Activated CD4-positive, alpha-beta T cell treated with anti-CD3 and anti-CD28 coated beads for 36 hours (primary cell): Measurements from ENCODE around the gene GHRH. TPM values are rescaled to one million over a fixed set of nuclear protein-coding genes. Genes with fewer than 3 reads are reported as not detected.

Source experiments
- ATAC-seq: fragments of 200-7000 bp; cut with Tn5 transposase; one replicate; pipeline ENCODE4 v1.10.0; 2021; ENCODE audit warnings: mild to moderate bottlenecking, moderate library complexity
- CTCF ChIA-PET: fragments of 350-600 bp; sonication (Branson Sonifier 250); formaldehyde crosslinking; loops from one replicate; lab custom pipeline; 2021; ENCODE audit warnings: antibody characterized with exemption; lab: Charles Lee
- POLR2A ChIA-PET: fragments of 350-600 bp; sonication (Branson Sonifier 250); formaldehyde crosslinking; loops from one replicate; lab custom pipeline; 2021; ENCODE audit warnings: antibody characterized with exemption, inconsistent platforms; lab: Charles Lee
- DNase-seq: peaks from one replicate; pipeline ENCODE4 v3.0.0-alpha.2; 2020
- H3K27ac Mint-ChIP-seq: one replicate; pipeline ENCODE4 v1.8.0; 2021; ENCODE audit warnings: mixed read lengths
- H3K27me3 Mint-ChIP-seq: one replicate; pipeline ENCODE4 v1.8.0; 2021; ENCODE audit warnings: mixed read lengths
- H3K36me3 Mint-ChIP-seq: one replicate; pipeline ENCODE4 v1.8.0; 2021; ENCODE audit warnings: low read depth, mixed read lengths
- H3K4me1 Mint-ChIP-seq: one replicate; pipeline ENCODE4 v1.8.0; 2021; ENCODE audit warnings: mixed read lengths
- H3K4me3 Mint-ChIP-seq: one replicate; pipeline ENCODE4 v1.8.0; 2021; ENCODE audit warnings: mild to moderate bottlenecking, moderate library complexity, mixed read lengths
- H3K9me3 Mint-ChIP-seq: one replicate; pipeline ENCODE4 v1.8.0; 2021; ENCODE audit warnings: low read depth, mixed read lengths
- intact Hi-C, 2 experiments: fragments of 100-400 bp; cut with DNase I in 1 of 2; cut with micrococcal nuclease in 1 of 2; formaldehyde crosslinking; loops; one replicate each; pipeline versions ENCODE4 v1.14.2 to v1.15.1; 2022 to 2024; cut with DNase I, micrococcal nuclease
- total RNA-seq, 2 experiments: library from RNA; stranded (reverse); gene quantifications; one replicate each; pipeline ENCODE4 v1.2.3, GENCODE V29; 2021

The GHRH gene
- total RNA-seq, 2 experiments from 2014 or later = not detected

DNA sequence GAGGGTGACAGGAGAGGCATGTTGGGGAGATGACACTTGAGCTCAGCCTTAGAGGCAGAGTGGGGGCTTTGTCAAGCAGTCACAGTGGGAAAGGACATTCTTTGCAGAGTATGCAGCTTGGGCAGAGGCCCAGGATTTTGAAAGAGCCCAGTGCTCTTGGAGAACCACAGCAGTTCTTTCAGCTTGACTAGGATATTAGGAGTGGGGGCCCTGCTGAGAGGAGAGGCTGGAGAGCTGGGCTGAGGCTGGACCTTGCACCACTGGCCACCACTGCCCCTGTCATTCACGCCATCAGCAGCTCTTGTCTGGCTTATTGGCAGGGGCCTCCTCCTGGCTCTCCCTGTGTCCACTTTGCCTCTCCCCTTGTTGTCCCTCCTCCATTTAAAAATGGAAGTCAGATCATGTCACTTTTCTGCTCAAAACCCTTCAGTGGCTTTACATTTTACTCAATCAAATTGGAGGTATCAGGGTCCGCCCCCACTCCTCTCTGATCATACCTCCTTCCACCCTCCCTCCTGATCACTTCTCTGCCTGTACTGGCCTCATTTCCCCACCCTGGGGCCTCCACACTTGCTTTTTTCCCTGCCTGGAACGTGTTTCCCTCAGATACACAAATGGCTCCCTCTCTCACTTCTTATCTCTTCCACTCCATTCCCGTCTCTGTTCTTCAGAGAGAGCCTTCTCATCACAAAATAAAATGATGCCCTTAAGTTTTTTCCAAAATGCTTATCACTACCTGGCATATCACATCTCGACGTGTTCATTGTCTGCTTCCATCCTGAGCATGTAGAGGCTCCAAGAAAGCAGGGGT lies 38.3 kb upstream of the GHRH start:
- intact Hi-C loops = no loop called here
- peaks cover 30% of the 10 kb centered on the region for H3K36me3 Mint-ChIP-seq
- no peak for ATAC-seq
- ChIA-PET POLR2A (no interaction called here), CTCF (no interaction called here)
- peaks cover 22% of the 10 kb centered on the region for H3K4me1 Mint-ChIP-seq
- H3K27ac Mint-ChIP-seq = no peak overlapping the region
- H3K9me3 Mint-ChIP-seq = no peaks in the 10 kb centered on the region
- no peaks in the 10 kb centered on the region for H3K27me3 Mint-ChIP-seq
- DNase-seq = no peak
- H3K4me3 Mint-ChIP-seq = no peak overlapping the region

DNA sequence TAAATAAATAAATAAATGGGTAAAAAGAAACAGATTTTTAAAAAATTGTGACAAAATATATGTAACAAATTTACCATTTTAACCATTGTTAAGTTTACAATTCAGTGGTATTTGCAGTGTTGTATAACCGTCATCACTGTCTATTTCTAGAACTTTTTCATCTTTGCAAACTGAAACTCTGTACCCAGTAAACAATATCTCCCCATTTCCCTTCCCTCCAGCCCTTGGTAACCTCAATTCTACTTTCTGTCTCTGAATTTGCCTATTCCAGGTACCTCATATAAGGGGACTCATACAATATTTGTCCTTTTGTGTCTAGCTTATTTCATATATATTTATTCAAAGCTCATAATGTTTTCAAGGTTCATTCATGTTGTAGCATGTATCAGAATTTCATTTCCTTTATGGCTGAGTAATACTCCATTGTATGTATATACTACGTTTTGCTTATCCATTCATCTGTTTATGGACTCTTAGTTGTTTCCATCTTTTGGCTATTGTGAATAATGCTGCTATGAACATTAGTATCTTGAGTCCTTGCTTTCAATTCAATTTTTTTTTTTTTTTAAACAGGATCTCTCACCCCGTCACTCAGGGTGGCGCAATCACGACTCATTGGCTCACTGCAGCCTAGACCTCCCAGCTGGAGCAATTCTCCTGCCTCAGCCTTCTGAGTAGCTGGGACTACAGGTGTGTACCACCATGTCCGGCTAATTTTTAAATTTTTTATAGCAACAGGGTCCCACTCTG lies 36.8 kb upstream of the GHRH start:
- ATAC-seq (no peak), DNase-seq (peak; percentile 20)
- Mint-ChIP-seq H3K4me3 (no peak overlapping the region), H3K4me1 (peaks cover 35% of the 10 kb centered on the region), H3K27ac (no peak overlapping the region), H3K36me3 (peaks cover 30% of the 10 kb centered on the region), H3K9me3 (no peaks in the 10 kb centered on the region), H3K27me3 (no peaks in the 10 kb centered on the region)
- CTCF ChIA-PET = interaction anchor here (0.5 to 1.0 kb wide), 4 partner anchors 8 to 81 kb away, joined by 3 to 5 read pairs (median 4); no protein-coding TSS in a partner anchor
- POLR2A ChIA-PET = no interaction called here
- intact Hi-C loops = no loop called here

DNA sequence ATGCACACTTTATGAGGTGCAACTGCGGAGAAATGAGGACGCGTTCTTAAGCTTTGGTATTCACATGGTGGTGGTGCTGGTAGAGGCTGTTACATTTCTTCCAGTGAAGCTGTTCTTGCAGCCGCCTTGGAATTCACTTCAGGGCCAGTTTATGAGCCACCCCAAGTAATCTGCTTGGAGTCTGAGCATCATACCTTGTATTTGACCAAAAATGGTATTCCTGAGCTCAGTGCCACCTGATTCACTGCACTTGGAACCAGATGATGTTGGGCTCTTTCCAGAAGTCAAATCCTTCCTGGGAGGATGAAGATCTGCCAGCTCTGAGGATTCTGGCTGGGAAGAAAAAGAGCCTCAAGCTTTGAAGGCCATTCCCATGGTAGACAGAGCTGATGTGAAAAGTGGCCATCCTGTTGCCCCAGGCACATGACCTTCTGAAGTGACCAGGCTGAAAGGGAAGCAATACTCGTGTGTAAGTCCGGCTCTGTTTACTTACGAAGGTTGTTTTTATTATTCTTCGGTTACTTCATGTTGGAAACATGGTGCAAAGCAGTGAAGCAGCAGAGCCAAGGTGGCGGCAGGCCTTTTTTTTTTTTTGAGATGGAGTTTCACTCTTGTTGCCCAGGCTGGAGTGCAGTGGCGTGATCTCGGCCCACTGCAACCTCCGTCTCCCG lies 35.6 kb upstream of the GHRH start:
- Mint-ChIP-seq H3K4me1 (peaks cover 38% of the 10 kb centered on the region), H3K4me3 (no peak overlapping the region), H3K27ac (no peak overlapping the region), H3K9me3 (peaks cover 2% of the 10 kb centered on the region), H3K36me3 (peaks cover 33% of the 10 kb centered on the region), H3K27me3 (no peaks in the 10 kb centered on the region)
- ATAC-seq (no peak), DNase-seq (no peak)
- CTCF ChIA-PET = interaction anchor here (0.8 kb wide), 1 partner anchor 464 kb away, joined by 3 read pairs; no protein-coding TSS in a partner anchor
- POLR2A ChIA-PET = no interaction called here
- intact Hi-C loops = no loop called here

DNA sequence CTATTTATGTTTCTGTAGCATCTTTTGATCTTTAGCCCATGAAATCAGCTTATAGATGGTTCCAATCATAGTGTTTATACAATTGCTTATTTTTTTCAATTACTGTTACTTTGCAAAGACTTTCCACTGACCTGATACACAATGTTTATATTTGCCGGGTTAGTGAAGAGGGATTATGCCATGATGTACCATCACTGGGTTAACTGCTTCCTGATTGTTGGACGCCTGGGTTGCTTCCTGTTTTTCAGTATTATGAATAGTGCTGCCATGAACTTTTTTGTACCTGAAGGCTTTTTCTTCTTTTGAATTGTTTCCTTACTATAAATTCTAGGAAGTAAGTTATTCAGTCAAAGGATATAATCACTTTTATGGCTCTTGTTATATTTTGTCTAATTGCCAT lies 34.8 kb upstream of the GHRH start:
- intact Hi-C loops = no loop called here
- Mint-ChIP-seq H3K27ac (no peak overlapping the region), H3K4me1 (peaks cover 44% of the 10 kb centered on the region), H3K27me3 (no peaks in the 10 kb centered on the region), H3K9me3 (peaks cover 2% of the 10 kb centered on the region), H3K4me3 (no peak overlapping the region), H3K36me3 (peaks cover 34% of the 10 kb centered on the region)
- ChIA-PET CTCF (no interaction called here), POLR2A (no interaction called here)
- no peak for ATAC-seq
- DNase-seq = no peak

DNA sequence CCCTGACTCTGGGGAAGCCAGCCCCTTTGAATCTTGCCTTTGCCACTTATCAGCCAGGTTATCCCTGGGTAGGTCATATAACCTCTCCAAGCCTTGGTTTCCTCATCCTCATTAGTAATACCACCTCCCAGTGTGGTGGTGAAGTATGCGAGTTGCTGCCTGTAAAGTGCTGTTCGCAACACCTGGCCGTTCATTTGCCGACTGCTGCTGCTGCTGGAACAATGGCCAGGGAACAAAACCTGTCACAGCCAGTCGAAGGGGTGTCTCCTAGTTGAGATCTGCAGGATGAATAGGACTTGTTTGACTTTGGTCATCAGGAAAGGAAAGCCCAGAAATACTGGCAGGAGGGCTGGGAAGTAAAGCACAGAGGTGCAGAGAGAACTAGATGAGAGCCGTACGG lies 34.0 kb upstream of the GHRH start:
- Mint-ChIP-seq H3K9me3 (peaks cover 2% of the 10 kb centered on the region), H3K4me3 (no peak overlapping the region), H3K36me3 (peaks cover 36% of the 10 kb centered on the region), H3K4me1 (peaks cover 51% of the 10 kb centered on the region), H3K27me3 (no peaks in the 10 kb centered on the region), H3K27ac (no peak overlapping the region)
- CTCF ChIA-PET = no interaction called here
- DNase-seq (no peak), ATAC-seq (no peak)
- intact Hi-C loops = no loop called here
- POLR2A ChIA-PET = no interaction called here

DNA sequence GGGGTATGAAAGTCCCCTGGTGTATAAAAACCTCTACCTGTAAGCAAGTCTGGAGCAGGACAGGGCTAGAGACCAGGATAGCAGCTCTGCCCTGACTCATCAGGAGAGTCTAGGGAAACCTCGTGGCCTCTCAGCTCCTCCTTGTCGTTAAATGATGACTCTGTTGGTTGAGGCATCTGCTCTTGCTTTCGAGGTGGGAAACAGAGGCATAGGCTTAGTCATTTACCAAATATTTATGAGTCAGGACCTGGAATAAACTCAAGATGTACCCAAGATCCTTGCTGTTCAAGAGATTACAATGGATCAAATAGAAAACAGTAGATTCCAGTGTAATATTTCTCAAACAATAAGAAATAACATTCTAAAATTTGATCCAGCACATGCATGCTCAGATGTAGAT lies 33.4 kb upstream of the GHRH start:
- intact Hi-C loops = no loop called here
- Mint-ChIP-seq H3K36me3 (peaks cover 33% of the 10 kb centered on the region), H3K4me3 (no peak overlapping the region), H3K27me3 (no peaks in the 10 kb centered on the region), H3K27ac (no peak overlapping the region), H3K4me1 (peaks cover 53% of the 10 kb centered on the region), H3K9me3 (peaks cover 2% of the 10 kb centered on the region)
- ATAC-seq (peak; percentile 91), DNase-seq (peak; percentile 37)
- CTCF ChIA-PET = interaction anchor here (0.6 kb wide), 1 partner anchor 47 kb away, joined by 3 read pairs; no protein-coding TSS in a partner anchor
- POLR2A ChIA-PET = no interaction called here

DNA sequence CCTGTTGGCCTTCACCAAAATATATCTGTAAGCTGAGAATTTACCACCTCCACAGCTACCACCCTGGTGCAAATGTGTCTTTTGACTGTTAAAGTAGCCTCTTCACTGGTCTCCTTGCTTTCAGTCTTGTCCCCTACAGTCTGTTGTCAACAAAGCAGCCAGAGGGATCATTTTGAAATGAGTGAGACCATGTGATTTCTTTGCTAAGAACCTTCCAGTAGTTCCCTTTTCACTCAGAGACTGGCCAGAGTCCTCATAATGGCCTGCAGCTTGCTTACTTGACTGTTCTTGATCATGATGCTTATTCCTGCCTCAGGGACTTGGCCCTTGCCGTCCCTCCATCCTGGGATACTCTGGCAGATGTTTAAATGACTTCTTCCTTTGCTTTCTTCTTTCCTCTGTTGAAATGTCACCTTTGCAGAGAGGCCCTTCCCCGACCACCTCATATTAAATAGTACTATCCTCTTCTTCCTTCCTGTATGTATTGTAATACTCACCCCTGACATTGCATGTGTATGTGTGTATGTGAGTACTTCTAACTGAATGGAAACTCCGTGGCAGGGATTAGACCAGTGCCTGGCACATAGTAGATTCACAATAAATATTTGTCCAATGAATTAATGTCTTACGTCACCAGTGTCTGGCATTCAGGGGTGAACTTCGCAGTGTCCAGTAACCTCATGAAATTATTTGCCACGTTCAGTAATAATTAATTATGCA lies 32.8 kb upstream of the GHRH start:
- intact Hi-C loops = loop anchor here in 1 of 2 experiments (5.0 kb wide), 1 partner anchor 53 kb away; the partner anchor contains the start of gene SRC
- H3K27ac Mint-ChIP-seq = no peak overlapping the region
- CTCF ChIA-PET = interaction anchor here (0.6 kb wide), 1 partner anchor 47 kb away, joined by 3 read pairs; no protein-coding TSS in a partner anchor
- peaks cover 2% of the 10 kb centered on the region for H3K9me3 Mint-ChIP-seq
- DNase-seq (no peak), ATAC-seq (no peak)
- POLR2A ChIA-PET = no interaction called here
- peaks cover 54% of the 10 kb centered on the region for H3K4me1 Mint-ChIP-seq
- H3K4me3 Mint-ChIP-seq = no peak overlapping the region
- H3K36me3 Mint-ChIP-seq = peaks cover 27% of the 10 kb centered on the region
- H3K27me3 Mint-ChIP-seq = no peaks in the 10 kb centered on the region

DNA sequence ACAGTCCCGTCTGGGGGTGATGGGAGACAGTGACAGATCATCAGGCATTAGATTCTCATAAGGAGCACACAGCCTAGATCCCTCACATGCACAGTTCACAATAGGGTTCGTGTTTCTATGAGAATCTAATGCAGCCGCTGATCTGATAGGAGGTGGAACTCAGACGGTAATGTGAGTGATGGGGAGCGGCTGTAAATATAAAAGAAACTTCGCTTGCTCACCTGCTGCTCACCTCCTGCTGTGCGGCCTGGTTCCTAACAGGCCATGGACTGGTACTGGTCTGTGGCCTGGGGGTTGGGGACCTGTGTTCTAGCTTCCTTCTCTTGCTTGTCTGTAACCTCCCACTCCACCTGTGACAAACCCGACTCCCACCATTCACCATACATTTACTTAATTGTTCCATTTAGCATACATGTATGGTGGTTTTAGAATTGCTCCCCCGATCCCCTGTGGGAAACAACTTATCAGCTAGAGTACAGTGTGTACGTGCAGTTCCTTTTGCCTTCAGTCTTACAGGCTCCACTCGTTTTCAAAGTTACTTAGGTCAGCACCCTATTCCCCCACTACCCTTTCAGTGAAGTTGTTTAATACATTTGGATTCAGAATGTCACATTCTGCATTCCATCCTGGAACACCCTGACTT lies 31.8 kb upstream of the GHRH start:
- intact Hi-C loops = loop anchor here in 1 of 2 experiments (5.0 kb wide), 1 partner anchor 54 kb away; the partner anchor contains the start of gene SRC
- DNase-seq (no peak), ATAC-seq (no peak)
- Mint-ChIP-seq H3K4me3 (no peak overlapping the region), H3K9me3 (peaks cover 2% of the 10 kb centered on the region), H3K27ac (no peak overlapping the region), H3K36me3 (peaks cover 24% of the 10 kb centered on the region), H3K4me1 (peaks cover 55% of the 10 kb centered on the region), H3K27me3 (no peaks in the 10 kb centered on the region)
- ChIA-PET CTCF (no interaction called here), POLR2A (no interaction called here)

DNA sequence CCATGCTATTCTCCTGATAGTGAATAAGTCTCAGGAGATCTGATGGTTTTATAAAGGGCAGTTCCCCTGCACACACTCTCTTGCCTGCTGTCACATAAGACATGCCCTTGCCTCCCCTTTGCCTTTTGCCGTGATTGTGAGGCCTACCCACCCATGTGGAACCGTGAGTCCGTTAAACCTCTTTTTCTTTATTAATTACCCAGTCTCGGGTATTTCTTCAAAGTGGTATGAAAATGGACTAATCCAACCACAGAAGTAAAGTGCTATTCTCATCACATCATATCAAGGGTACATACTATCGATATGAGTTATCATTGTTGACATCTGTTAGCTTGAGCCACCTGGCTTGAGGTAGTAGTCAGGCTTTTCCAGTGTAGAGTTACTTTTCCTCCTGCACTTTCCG lies 30.1 kb upstream of the GHRH start:
- CTCF ChIA-PET = no interaction called here

DNA sequence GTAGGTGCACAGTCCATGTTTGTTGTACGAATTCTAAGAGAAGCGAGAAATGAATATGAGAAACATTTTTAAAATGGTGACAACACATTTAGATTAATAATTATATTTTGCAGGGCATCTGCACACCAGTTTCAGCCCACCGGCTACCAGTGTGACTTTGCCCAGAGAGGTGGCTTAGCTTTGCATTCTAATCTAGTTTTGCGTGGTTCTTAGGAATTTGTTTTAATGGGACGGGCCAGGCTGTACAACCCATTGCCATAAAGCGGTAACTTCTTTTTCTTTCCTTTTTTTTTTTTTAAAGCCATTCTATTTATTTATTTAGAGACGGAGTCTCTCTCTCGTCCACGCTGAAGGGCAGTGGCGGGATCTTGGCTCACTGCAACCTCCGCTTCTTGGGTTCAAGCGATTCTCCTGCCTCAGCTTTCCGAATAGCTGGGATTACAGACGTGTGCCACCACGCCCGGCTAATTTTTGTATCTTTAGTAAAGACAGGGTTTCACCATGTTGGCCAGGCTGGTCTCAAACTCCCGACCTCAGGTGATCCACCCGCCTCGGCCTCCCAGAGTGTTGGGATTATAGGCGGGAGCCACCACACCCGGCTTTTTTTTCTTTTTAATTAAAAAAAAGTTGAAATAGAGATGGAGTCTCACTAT lies 28.7 kb upstream of the GHRH start:
- CTCF ChIA-PET = interaction anchor here (0.7 to 1.1 kb wide), 2 partner anchors 8 to 112 kb away, joined by 3 to 5 read pairs; partner anchors contain the start of gene RPN2
- H3K36me3 Mint-ChIP-seq = peaks cover 21% of the 10 kb centered on the region
- H3K4me3 Mint-ChIP-seq = peak overlapping the region; percentile 82
- peaks cover 38% of the 10 kb centered on the region for H3K4me1 Mint-ChIP-seq
- intact Hi-C loops = loop anchor here in 1 of 2 experiments (5.0 kb wide), 1 partner anchor 57 kb away; the partner anchor contains the start of gene SRC
- ATAC-seq (no peak), DNase-seq (no peak)
- POLR2A ChIA-PET = no interaction called here
- no peaks in the 10 kb centered on the region for H3K27me3 Mint-ChIP-seq
- H3K9me3 Mint-ChIP-seq = peaks cover 2% of the 10 kb centered on the region
- H3K27ac Mint-ChIP-seq = peak overlapping the region; percentile 82

More for the DNA sequence above, 30.1 kb upstream of the GHRH start:
- POLR2A ChIA-PET = no interaction called here
- H3K4me1 Mint-ChIP-seq = peaks cover 50% of the 10 kb centered on the region
- H3K9me3 Mint-ChIP-seq = peaks cover 2% of the 10 kb centered on the region
- peaks cover 21% of the 10 kb centered on the region for H3K36me3 Mint-ChIP-seq
- DNase-seq = no peak
- H3K27me3 Mint-ChIP-seq = no peaks in the 10 kb centered on the region
- H3K27ac Mint-ChIP-seq = no peak overlapping the region
- ATAC-seq = no peak
- intact Hi-C loops = loop anchor here in 1 of 2 experiments (5.0 kb wide), 1 partner anchor 56 kb away; the partner anchor contains the start of gene SRC
- H3K4me3 Mint-ChIP-seq = no peak overlapping the region
